OCI-M2 (cell line): ENCODE results near the gene MATK.

Experiments used
- DNase-seq: peaks from one replicate; lab custom pipeline; 2025; ENCODE audit not compliant: unreplicated experiment; lab: John Stamatoyannopoulos, UW

MATK gene

DNA sequence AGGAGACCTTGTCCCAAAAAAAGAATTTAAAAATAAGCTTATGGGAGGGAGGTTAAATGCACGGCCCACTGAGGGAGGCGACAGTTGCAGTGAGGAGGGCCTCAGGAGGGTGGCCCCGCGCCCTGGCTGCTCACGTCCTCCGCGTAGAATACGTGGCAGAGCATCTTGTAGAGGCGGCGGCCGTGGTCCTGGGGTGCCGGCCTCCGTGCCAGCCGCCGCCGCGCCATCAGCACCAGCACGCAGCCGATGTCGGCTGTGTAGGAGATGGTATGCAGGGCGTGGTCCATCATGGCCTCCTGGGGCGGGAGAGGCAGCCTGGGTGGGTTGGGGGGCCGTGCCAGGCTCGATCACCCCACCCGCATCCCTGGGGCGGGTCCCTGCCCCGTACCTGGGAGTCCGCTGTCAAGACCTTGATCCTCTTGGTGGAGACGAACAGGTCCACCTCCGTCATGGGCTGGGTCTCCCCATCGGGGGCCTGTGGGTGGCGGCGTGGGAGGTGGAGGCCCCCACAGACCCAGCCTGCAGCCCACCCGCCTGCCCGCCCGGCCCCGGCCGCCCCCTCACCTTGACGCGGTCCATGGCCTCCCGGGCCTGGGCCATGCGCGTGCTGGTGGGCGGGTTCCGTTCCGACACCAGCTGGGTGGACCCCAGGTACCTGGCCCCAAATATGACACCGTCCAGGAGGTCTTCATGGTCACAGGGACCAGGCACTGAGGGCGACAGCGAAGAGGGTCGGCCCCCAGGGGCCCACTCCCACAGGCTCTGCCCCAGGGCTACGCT, 32.4 kb downstream of the MATK start:
- no peak for DNase-seq

DNA sequence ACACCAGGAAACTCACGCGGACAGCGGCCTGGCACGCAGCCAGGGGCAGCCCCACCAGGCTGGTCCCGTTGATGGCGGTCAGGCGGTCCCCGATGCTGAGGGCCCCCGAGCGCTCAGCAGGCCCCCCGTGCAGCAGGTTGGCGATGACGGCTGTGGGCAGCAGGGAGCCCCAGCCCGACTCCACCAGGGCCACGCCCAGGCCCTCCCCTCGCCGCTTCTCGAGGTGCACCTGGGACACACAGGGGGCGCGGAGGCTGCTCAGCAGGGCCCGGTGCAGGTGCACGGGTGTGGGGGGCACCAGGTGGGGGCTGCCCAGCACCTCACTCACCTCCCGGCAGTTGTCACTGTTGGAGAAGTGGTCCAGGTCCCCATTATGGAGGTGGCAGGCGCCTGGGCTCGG, 33.7 kb downstream of the MATK start:
- DNase-seq = no peak

DNA sequence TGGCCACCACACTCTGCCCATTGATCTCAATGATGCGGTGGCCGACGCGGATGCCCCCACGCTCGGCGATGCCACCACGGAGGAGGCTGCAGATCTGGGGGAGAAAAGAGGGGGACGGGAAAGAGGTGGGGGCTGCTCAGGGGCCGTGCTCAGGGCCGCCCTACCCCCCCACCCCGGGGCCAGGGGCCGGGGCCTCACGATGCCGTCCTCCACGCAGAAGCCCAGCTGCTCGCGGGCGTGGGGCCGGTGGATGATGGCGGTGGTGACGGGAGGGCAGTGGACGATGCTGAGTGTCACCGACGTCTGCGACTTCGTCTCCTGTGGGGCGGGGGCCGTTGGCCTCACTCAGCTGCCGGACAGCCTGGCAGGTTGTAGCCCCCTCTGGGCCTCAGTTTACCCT, 34.9 kb downstream of the MATK start:
- DNase-seq = no peak

DNA sequence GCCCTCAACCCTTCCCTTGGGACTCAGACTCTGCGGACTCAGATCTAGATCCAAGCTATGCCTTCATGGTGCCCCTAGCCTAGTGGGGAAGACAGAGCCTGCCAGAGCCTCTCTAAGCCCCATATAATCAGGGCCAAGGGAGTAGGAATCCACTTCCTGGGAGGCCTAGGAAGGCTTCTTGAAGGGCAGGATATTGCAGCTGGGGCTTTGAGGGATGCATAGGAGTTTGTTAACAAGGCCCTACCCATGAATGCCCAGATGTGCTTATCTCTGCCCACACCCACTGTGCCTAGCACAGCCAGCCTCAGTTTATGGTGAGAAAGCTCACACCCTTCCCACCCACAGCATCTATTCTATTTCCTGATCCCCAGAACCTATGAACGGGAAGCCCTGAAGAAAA, 36.0 kb downstream of the MATK start:
- DNase-seq = no peak

DNA sequence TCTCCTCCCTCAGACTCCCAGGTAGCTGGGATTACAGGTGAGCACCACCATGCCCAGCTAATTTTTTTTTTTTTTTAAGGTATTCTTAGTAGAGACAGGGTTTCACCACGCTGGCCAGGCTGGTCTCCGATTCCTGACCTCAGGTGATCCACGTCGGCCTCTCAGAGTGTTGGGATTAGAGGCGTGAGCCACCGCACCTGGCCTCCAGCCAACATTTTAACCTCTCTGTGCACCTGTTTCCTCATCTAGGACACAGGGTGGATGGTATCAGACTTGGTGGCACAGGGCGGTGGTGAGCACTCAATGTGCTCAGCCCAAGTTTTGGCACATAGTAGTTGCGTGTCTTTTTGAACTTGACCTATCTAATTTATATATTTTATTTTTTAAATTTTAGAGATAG, 37.2 kb downstream of the MATK start:
- no peak for DNase-seq

DNA sequence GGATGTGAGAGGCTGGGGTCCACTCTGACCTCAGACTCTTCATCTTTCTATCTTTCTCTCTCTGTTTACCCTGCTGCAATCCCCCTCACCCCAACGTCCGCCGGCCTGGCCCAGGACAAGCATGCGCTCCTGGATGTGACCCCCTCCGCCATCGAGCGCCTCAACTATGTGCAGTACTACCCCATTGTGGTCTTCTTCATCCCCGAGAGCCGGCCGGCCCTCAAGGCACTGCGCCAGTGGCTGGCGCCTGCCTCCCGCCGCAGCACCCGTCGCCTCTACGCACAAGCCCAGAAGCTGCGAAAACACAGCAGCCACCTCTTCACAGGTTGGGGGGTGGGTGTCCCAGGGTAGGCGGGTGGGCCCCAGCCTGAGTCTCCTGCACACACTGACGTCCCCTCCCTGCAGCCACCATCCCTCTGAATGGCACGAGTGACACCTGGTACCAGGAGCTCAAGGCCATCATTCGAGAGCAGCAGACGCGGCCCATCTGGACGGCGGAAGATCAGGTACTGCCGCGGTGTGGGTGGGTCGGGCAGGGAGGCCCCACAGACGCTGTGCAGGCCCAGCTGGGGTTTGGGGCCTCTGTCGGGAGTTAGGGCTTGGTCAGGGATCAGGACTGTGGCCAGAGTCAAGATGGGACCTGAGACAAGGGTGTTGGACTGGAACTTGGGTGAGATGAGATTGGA, 39.7 kb downstream of the MATK start:
- DNase-seq = no peak

DNA sequence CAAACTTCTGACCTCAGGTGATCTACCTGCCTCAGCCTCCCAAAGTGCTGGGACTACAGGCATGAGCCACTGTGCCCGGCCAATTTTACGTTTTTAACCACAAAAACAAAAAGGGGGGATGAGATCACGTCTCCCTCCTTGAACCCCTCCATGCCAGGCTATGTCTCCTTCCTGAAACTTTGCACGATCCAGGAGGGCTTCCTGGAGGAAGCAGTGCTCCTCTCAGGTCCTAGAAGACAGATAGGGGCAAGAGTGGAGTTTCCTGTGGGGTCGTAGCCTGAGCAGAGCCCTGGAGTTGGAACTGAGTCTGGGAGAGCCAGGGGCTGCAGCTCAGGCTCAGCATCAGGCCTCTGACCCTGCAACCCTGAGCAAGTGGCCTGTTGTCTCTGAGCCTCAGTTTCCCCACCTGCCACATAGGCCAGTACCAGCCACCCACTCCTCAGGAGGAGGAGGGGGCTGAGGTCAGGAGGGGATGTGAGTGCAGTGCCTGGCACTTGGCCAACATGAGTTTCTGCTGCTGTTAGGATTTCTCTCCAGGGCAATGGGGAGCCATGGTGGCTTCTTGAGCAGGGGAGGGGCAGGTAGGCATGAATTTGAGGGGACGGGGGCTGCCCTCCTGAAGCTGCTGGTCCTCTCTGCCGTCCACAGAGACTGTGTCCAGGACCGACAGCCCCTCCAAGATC, 40.7 kb downstream of the MATK start:
- no peak for DNase-seq

DNA sequence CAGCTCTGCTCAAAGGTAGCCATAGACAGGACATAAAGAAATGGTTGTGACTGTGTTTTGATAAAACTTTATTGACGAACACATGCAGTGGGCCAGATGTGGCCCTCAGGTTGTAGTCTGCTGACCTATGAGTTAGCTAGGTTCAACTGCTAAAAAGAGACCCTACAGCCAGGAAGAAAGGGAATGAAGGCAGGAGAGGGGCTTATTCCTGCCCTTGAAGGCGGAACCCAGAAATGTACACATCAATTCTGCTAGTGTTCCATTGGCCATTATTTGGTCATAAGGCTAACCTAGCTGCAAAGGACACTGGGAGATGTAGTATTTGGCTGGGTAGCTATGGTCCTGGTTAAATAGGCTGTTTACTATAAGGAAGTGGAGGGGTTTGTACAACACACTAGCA, 42.7 kb downstream of the MATK start:
- DNase-seq = no peak

DNA sequence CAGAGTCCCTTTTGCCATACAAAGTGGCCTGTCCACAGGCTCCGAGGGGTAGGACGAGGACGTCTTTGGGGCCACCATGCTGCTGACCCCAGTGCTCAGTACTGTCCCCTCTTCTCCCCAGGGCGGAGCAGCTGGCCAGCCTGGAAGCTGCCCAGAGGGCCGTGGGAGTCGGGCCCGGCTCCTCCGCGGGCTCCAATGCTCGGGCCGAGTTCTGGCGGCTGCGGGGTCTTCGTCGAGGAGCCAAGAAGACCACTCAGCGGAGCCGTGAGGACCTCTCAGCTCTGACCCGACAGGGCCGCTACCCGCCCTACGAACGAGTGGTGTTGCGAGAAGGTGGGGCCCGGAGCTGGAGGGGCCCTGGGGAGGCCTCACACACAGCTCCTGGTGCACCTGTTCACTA, 45.8 kb downstream of the MATK start:
- no peak for DNase-seq

DNA sequence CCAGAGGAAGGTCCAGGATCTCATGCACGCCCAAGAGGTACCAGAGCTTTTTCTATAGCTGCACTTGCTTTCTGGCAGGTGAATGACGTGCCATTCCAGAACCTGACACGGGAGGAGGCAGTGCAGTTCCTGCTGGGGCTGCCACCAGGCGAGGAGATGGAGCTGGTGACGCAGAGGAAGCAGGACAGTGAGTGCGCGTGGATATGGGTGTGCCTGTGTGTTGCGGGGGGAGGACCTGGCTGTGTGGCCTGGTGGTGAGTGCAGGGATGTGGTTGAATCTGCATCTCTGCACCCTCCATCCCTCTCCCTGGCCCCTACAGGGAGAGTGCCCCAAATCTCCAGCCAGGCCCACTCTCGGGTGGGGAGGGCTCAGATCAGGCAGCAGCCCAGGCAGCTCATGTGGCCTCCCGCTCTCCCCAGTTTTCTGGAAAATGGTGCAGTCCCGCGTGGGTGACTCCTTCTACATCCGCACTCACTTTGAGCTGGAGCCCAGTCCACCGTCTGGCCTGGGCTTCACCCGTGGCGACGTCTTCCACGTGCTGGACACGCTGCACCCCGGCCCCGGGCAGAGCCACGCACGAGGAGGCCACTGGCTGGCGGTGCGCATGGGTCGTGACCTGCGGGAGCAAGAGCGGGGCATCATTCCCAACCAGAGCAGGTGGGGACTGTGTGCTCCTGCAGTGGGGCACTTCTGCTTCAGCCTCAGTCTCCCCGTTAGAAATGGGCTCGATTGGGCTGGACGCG, 47.5 kb downstream of the MATK start:
- DNase-seq = no peak

DNA sequence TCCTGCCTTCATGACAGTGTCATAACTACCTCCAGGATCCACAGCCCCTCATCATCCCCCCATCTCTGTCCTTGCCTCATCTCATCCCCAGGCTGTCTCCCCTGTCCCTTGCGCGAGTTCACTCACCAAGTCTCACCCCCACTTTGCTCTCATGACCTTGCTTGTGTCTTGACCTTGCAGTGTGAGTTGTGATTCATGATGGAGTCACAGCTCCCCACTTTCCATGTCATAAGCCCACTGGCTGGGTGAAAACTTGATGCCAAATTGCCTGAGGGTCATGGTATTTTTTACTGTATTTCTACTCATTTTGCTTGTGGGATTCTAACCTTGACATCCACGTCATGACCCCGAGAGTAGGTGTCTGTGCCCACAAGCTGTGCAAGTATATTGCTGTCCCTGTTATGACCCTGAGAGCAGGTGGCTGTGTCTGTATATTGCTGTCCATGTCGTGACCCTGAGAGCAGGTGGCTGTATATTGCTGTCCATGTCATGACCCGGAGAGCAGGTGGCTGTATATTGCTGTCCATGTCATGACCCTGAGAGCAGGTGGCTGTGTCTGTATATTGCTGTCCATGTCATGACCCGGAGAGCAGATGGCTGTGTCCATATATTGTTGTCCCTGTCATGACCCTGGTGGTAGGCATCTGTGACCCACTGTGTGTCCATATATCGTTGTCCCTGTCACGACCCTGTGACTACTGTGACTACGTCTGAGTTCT, 48.5 kb downstream of the MATK start:
- no peak for DNase-seq

DNA sequence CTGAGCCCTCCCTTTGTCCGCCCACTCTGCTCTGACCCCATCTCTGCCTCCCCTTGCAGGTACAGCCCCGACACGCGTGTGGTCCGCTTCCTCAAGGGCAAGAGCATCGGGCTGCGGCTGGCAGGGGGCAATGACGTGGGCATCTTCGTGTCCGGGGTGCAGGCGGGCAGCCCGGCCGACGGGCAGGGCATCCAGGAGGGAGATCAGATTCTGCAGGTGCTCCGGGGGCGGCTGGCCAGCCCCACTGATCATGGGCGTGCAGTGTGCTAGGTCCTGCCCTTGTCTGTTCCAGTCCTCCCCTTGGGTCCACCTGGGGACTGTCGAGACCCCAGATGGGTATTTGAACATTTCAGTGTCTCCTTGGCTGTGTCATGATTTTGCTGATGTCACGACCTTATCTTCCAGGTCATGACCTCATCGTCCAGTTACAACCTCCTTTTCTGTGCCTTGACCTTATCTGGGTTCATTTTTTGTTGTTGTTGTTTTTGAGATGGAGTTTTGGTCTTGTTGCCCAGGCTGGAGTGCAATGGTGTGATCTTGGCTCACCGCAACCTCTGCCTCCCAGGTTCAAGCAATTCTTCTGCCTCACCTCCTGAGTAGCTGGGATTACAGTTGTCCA, 50.0 kb downstream of the MATK start:
- DNase-seq = no peak

DNA sequence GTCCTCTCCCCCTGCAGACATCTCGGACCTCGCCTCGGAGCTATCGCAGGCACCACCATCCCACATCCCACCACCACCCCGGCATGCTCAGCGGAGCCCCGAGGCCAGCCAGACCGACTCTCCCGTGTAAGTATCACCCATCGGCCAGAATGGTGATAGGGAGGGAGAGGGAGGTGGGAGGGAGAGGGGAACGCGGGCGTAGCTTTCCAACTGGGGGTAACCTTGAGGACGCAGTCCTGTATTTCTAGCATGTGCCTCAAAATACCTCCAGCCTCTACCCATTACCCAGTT, 51.9 kb downstream of the MATK start:
- DNase-seq = no peak

DNA sequence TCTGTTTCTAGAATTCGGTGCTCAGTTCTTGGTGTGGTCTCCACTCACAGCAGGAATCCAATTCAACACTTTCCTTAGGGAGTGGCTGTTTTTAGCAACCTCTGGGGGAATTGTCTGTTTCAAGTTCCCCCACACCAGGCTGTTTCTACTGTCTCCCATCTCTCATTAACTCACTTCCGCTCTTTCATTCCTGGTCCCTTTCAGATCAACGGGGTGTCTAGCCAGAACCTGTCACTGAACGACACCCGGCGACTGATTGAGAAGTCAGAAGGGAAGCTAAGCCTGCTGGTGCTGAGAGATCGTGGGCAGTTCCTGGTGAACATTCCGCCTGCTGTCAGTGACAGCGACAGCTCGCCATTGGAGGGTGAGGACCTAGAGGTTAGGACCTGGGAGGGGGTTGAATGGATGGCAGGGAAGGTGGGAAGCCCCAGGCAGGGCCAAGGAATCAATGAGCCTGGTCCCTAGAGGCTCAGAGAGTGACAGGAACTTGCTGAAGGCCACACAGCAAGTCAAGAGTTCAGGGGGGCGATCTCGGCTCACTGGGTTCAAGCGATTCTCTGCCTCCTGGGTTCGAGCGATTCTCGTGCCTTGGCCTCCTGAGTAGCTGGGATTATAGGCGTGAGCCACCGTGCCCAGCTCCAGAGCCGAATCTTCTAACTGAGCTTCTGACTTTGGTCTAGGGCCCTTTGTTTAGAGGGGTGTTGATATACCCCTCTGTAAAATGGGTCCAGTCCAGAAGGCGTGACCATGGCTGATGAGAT, 52.5 kb downstream of the MATK start:
- DNase-seq = no peak

DNA sequence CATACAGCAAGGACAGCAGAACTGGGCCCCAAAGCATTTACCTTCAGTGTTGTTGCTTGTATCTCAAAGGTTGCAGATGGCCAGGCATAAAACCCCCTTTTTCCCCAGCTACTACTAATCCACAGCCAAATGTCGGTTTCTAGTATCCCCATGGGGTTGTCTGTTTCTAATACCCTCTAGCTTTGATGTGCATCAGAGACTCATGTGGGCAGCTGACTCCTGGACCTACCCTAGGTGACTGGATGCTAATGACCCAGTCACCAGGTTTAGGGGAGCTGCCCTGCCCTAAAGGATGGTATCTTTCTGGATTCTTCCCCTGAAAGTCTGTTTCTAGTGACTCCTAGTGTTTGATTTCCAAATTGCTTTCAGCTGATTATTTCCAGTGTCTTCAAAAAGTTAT, 54.1 kb downstream of the MATK start:
- no peak for DNase-seq

DNA sequence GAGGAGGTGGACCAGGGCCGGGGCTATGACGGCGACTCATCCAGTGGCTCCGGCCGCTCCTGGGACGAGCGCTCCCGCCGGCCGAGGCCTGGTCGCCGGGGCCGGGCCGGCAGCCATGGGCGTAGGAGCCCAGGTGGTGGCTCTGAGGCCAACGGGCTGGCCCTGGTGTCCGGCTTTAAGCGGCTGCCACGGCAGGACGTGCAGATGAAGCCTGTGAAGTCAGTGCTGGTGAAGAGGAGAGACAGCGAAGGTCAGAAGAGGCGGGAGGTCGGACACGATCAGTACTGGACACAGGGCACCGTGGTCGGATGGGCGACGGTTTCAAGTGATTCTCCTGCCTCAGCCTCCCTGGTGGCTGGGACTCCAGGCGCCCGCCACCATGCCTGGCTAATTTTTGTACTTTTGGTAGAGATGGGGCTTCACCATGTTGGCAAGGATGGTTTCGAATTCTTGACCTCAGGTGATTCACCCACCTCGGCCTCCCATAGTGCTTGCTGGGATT, 55.7 kb downstream of the MATK start:
- no peak for DNase-seq
